GM23338 (cell line): ENCODE results near the gene PHC2. TPM values are rescaled to one million over a fixed set of nuclear protein-coding genes. Genes with fewer than 3 reads are reported as not detected.

Source experiments
- ATAC-seq: fragments of 200-7000 bp; cut with Tn5 transposase; 3 replicates; pipeline ENCODE4 v1.9.1; 2020
- DNase-seq: peaks from one replicate; pipeline ENCODE4 v3.0.0-alpha.2; 2015; ENCODE audit warnings: low spot score
- H2AFZ ChIP-seq: fragments of 200-600 bp; sonication (generic); 2 replicates; pipeline ENCODE4 v1.8.0; 2016; ENCODE audit warnings: antibody characterized with exemption, mild to moderate bottlenecking, moderate library complexity
- H3F3A ChIP-seq: fragments of 200-600 bp; sonication (generic); replicated peaks from 2 replicates; pipeline ENCODE4 v1.8.0; 2017; ENCODE audit warnings: antibody characterized with exemption, mixed run types, low read depth
- H3K27ac ChIP-seq: fragments of 200-600 bp; sonication (generic); 2 replicates; pipeline ENCODE4 v1.6.1; 2016; ENCODE audit warnings: low read depth
- H3K27me3 ChIP-seq: fragments of 200-600 bp; sonication (generic); 2 replicates; pipeline ENCODE4 v1.8.0; 2016; ENCODE audit warnings: mild to moderate bottlenecking, mixed run types, moderate library complexity; ENCODE audit not compliant: insufficient read depth
- H3K36me3 ChIP-seq: fragments of 200-600 bp; sonication (generic); 2 replicates; pipeline ENCODE4 v1.8.0; 2016; ENCODE audit warnings: mild to moderate bottlenecking; ENCODE audit not compliant: insufficient read depth
- H3K4me1 ChIP-seq: fragments of 200-600 bp; sonication (generic); 2 replicates; pipeline ENCODE4 v1.8.0; 2016; ENCODE audit warnings: mild to moderate bottlenecking, moderate library complexity; ENCODE audit not compliant: insufficient read depth
- H3K4me2 ChIP-seq: fragments of 200-600 bp; sonication (generic); 2 replicates; pipeline ENCODE4 v1.7.1; 2017; ENCODE audit warnings: mixed run types
- H3K4me3 ChIP-seq: fragments of 200-600 bp; sonication (generic); 2 replicates; pipeline ENCODE4 v1.6.1; 2016; ENCODE audit warnings: mixed run types
- H3K79me2 ChIP-seq: fragments of 200-600 bp; sonication (generic); replicated peaks from 2 replicates; pipeline ENCODE4 v1.8.0; 2017; ENCODE audit warnings: mild to moderate bottlenecking; ENCODE audit not compliant: insufficient read depth
- H3K9me2 ChIP-seq: fragments of 200-600 bp; sonication (generic); 2 replicates; pipeline ENCODE4 v1.8.0; 2017; ENCODE audit not compliant: insufficient read depth
- H4K20me1 ChIP-seq: fragments of 200-600 bp; sonication (generic); replicated peaks from 2 replicates; pipeline ENCODE4 v1.8.0; 2017; ENCODE audit warnings: mild to moderate bottlenecking; ENCODE audit not compliant: insufficient read depth
- H3K27ac Mint-ChIP-seq: 2 replicates; pipeline ENCODE4 v1.8.0; 2020; ENCODE audit warnings: inconsistent platforms, mild to moderate bottlenecking, moderate library complexity, mixed read lengths
- H3K27me3 Mint-ChIP-seq: 3 replicates; pipeline ENCODE4 v1.8.0; 2022; ENCODE audit warnings: low read depth, mild to moderate bottlenecking, moderate library complexity, mixed read lengths, inconsistent platforms; ENCODE audit not compliant: insufficient read depth, poor library complexity
- H3K36me3 Mint-ChIP-seq: 3 replicates; pipeline ENCODE4 v1.8.0; 2021; ENCODE audit warnings: low read depth, mild to moderate bottlenecking, inconsistent platforms, moderate library complexity, mixed read lengths
- H3K4me1 Mint-ChIP-seq: 3 replicates; pipeline ENCODE4 v1.8.0; 2020; ENCODE audit warnings: mild to moderate bottlenecking, inconsistent platforms, mixed read lengths
- H3K4me3 Mint-ChIP-seq: 3 replicates; pipeline ENCODE4 v1.8.0; 2021; ENCODE audit warnings: moderate library complexity, mild to moderate bottlenecking, inconsistent platforms, mixed read lengths
- H3K9me3 Mint-ChIP-seq: 3 replicates; pipeline ENCODE4 v1.8.0; 2020; ENCODE audit warnings: moderate library complexity, mild to moderate bottlenecking, inconsistent platforms, mixed read lengths
- CREB1 ChIP-seq: fragments of 250-450 bp; sonication (Bioruptor Pico); IDR thresholded peaks from 2 replicates; pipeline ENCODE4 v1.5.0; 2020; ENCODE audit warnings: low read depth, mild to moderate bottlenecking, moderate library complexity
- EZH2 ChIP-seq: fragments of 200-600 bp; sonication (generic); IDR thresholded peaks from one replicate; pipeline ENCODE4 v1.8.0; 2017; ENCODE audit warnings: antibody characterized with exemption, mild to moderate bottlenecking, low read depth; ENCODE audit not compliant: unreplicated experiment
- EZH2phosphoT487 ChIP-seq: fragments of 200-600 bp; sonication (generic); IDR thresholded peaks from one replicate; pipeline ENCODE4 v1.8.1; 2018; ENCODE audit warnings: antibody characterized with exemption; ENCODE audit not compliant: unreplicated experiment
- JUNB ChIP-seq: IDR thresholded peaks from one replicate; pipeline ENCODE4 v1.6.1; 2016; ENCODE audit warnings: antibody characterized with exemption; ENCODE audit not compliant: unreplicated experiment
- POLR2AphosphoS5 ChIP-seq: IDR thresholded peaks from 2 replicates; pipeline ENCODE4 v1.6.1; 2016; ENCODE audit warnings: antibody characterized with exemption, low read depth
- STAT1 ChIP-seq: IDR thresholded peaks from one replicate; pipeline ENCODE4 v1.6.1; 2016; ENCODE audit warnings: antibody characterized with exemption; ENCODE audit not compliant: unreplicated experiment
- ZNF114 ChIP-seq: fragments of 250-450 bp; sonication (Bioruptor Pico); IDR thresholded peaks from 2 replicates; pipeline ENCODE4 v1.5.0; 2020; ENCODE audit warnings: mild to moderate bottlenecking, moderate library complexity
- ZNF331 ChIP-seq: fragments of 250-450 bp; sonication (Bioruptor Pico); IDR thresholded peaks from 2 replicates; pipeline ENCODE4 v1.5.0; 2020; ENCODE audit warnings: low read depth, mild to moderate bottlenecking, moderate library complexity
- polyA plus RNA-seq: library from polyadenylated mRNA; unstranded; fragments of >200 nt; fragmentation: Nextera tagmentation; extraction: Ambion mirVana; gene quantifications from 2 replicates; pipeline ENCODE4 v1.2.1, GENCODE V29; 2016
- total RNA-seq: library from RNA; depleted of rRNA; stranded (reverse); fragments of >200 nt; shearing (Covaris generic); gene quantifications from 2 replicates; pipeline ENCODE4 v1.2.3, GENCODE V29; 2014
- TF ChIP-seq, protein P1 (sequence below), 2 experiments: fragments of 200-600 bp in 1 of 2; sonication (generic) in 1 of 2; conservative IDR thresholded peaks; 2 replicates each; pipeline versions ENCODE4 v1.5.1 to v1.6.1; 2016 to 2017; ENCODE audit warnings: antibody characterized with exemption in 2 of 2, low read depth in 2 of 2, mild to moderate bottlenecking in 2 of 2, moderate library complexity in 1 of 2
- TF ChIP-seq, protein P2 (sequence below): fragments of 250-450 bp; sonication (Bioruptor Pico); IDR thresholded peaks from 2 replicates; pipeline ENCODE4 v1.5.0; 2020; ENCODE audit warnings: mild to moderate bottlenecking, moderate library complexity
- TF ChIP-seq, protein P3 (sequence below): IDR thresholded peaks from 2 replicates; pipeline ENCODE4 v1.6.1; 2016; ENCODE audit warnings: antibody characterized with exemption
- TF ChIP-seq, protein P4 (sequence below): IDR thresholded peaks from one replicate; pipeline ENCODE4 v1.6.1; 2018; ENCODE audit warnings: antibody characterized with exemption; ENCODE audit not compliant: unreplicated experiment

PHC2 gene
- total and polyA plus RNA-seq, 2 experiments from 2014 or later, result 1.7 to 7.3 TPM

DNA sequence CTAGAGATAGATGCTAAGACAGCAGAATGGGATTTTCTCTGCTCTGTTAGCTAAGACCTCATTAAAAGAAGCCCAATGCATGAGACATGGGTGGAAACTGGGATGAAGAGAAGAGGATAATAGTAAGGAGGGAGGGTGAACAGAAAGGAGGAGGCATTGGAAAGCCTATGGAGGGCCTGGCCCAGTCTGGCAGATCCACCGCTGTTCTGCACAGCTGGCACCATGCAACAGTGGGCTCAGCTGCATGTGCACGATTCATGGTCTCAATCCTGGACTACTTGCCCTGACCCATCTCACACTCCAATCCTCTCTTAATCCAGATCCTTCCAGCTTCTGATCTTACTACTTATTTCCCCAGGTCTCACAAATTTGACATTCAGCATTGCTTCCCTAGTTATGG, 2.2 kb downstream of the PHC2 start (continued):
- TF ChIP-seq, protein P1, sequence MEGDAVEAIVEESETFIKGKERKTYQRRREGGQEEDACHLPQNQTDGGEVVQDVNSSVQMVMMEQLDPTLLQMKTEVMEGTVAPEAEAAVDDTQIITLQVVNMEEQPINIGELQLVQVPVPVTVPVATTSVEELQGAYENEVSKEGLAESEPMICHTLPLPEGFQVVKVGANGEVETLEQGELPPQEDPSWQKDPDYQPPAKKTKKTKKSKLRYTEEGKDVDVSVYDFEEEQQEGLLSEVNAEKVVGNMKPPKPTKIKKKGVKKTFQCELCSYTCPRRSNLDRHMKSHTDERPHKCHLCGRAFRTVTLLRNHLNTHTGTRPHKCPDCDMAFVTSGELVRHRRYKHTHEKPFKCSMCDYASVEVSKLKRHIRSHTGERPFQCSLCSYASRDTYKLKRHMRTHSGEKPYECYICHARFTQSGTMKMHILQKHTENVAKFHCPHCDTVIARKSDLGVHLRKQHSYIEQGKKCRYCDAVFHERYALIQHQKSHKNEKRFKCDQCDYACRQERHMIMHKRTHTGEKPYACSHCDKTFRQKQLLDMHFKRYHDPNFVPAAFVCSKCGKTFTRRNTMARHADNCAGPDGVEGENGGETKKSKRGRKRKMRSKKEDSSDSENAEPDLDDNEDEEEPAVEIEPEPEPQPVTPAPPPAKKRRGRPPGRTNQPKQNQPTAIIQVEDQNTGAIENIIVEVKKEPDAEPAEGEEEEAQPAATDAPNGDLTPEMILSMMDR (conservative IDR thresholded peaks at IDR 0.05; ENCODE audit: low read depth in 2 of 2), result no peak
- no peak for TF ChIP-seq CREB1 (CRISPR knock-in tag)
- TF ChIP-seq, protein P2, sequence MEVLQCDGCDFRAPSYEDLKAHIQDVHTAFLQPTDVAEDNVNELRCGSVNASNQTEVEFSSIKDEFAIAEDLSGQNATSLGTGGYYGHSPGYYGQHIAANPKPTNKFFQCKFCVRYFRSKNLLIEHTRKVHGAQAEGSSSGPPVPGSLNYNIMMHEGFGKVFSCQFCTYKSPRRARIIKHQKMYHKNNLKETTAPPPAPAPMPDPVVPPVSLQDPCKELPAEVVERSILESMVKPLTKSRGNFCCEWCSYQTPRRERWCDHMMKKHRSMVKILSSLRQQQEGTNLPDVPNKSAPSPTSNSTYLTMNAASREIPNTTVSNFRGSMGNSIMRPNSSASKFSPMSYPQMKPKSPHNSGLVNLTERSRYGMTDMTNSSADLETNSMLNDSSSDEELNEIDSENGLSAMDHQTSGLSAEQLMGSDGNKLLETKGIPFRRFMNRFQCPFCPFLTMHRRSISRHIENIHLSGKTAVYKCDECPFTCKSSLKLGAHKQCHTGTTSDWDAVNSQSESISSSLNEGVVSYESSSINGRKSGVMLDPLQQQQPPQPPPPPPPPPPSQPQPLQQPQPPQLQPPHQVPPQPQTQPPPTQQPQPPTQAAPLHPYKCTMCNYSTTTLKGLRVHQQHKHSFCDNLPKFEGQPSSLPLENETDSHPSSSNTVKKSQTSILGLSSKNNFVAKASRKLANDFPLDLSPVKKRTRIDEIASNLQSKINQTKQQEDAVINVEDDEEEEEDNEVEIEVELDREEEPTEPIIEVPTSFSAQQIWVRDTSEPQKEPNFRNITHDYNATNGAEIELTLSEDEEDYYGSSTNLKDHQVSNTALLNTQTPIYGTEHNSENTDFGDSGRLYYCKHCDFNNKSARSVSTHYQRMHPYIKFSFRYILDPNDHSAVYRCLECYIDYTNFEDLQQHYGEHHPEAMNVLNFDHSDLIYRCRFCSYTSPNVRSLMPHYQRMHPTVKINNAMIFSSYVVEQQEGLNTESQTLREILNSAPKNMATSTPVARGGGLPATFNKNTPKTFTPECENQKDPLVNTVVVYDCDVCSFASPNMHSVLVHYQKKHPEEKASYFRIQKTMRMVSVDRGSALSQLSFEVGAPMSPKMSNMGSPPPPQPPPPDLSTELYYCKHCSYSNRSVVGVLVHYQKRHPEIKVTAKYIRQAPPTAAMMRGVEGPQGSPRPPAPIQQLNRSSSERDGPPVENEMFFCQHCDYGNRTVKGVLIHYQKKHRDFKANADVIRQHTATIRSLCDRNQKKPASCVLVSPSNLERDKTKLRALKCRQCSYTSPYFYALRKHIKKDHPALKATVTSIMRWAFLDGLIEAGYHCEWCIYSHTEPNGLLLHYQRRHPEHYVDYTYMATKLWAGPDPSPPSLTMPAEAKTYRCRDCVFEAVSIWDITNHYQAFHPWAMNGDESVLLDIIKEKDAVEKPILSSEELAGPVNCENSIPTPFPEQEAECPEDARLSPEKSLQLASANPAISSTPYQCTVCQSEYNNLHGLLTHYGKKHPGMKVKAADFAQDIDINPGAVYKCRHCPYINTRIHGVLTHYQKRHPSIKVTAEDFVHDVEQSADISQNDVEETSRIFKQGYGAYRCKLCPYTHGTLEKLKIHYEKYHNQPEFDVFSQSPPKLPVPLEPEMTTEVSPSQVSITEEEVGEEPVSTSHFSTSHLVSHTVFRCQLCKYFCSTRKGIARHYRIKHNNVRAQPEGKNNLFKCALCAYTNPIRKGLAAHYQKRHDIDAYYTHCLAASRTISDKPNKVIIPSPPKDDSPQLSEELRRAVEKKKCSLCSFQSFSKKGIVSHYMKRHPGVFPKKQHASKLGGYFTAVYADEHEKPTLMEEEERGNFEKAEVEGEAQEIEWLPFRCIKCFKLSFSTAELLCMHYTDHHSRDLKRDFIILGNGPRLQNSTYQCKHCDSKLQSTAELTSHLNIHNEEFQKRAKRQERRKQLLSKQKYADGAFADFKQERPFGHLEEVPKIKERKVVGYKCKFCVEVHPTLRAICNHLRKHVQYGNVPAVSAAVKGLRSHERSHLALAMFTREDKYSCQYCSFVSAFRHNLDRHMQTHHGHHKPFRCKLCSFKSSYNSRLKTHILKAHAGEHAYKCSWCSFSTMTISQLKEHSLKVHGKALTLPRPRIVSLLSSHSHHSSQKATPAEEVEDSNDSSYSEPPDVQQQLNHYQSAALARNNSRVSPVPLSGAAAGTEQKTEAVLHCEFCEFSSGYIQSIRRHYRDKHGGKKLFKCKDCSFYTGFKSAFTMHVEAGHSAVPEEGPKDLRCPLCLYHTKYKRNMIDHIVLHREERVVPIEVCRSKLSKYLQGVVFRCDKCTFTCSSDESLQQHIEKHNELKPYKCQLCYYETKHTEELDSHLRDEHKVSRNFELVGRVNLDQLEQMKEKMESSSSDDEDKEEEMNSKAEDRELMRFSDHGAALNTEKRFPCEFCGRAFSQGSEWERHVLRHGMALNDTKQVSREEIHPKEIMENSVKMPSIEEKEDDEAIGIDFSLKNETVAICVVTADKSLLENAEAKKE (CRISPR knock-in tag), result no peak

DNA sequence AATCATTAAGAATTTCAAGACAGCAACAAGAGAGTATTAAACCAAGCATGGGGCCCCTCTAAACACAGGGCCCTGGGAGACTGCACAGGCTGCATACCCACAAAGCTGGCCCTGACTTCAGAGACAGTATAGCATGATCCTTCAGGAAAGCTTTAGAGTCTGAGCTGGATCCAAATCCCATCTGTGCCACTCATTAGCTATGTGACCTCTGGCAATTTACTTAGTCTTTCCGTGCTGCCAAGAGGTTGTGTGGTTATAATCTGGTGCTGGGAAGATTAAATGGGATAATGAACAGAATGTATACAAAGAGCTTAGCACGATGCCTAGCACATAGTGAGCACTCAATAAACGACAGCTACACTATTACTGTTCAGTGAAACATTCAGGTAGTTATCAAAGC, 4.0 kb downstream of the PHC2 start:
- H3K27ac ChIP-seq, result no peak overlapping the region
- H4K20me1 ChIP-seq, result peaks cover 5% of the 10 kb centered on the region; the same call in 1 of the 2 replicates
- Mint-ChIP-seq H3K4me1 (peaks cover 13% of the 10 kb centered on the region; the same call in 2 of the 3 replicates), H3K36me3 (no peaks in the 10 kb centered on the region), H3K9me3 (no peaks in the 10 kb centered on the region), H3K27me3 (peaks cover 2% of the 10 kb centered on the region), H3K27ac (no peak overlapping the region), H3K4me3 (no peak overlapping the region)
- H2AFZ ChIP-seq, result no peak overlapping the region
- H3K79me2 ChIP-seq, result no peaks in the 10 kb centered on the region
- H3K4me2 ChIP-seq, result no peak overlapping the region
- no peak for DNase-seq
- H3K4me1 ChIP-seq, result peaks cover 28% of the 10 kb centered on the region
- peaks cover 5% of the 10 kb centered on the region; the same call in 1 of the 2 replicates for H3K9me2 ChIP-seq
- ATAC-seq, result no peak
- H3K36me3 ChIP-seq, result no peaks in the 10 kb centered on the region
- peaks cover 11% of the 10 kb centered on the region; the same call in 1 of the 2 replicates for H3F3A ChIP-seq
- H3K4me3 ChIP-seq, result no peak overlapping the region
- peaks cover 38% of the 10 kb centered on the region for H3K27me3 ChIP-seq
- TF ChIP-seq ZNF114 (no peak), JUNB (no peak), STAT1 (no peak), ZNF331 (no peak), EZH2 (no peak), POLR2AphosphoS5 (no peak), CREB1 (CRISPR knock-in tag) (no peak), EZH2phosphoT487 (no peak)
- TF ChIP-seq, protein P3, sequence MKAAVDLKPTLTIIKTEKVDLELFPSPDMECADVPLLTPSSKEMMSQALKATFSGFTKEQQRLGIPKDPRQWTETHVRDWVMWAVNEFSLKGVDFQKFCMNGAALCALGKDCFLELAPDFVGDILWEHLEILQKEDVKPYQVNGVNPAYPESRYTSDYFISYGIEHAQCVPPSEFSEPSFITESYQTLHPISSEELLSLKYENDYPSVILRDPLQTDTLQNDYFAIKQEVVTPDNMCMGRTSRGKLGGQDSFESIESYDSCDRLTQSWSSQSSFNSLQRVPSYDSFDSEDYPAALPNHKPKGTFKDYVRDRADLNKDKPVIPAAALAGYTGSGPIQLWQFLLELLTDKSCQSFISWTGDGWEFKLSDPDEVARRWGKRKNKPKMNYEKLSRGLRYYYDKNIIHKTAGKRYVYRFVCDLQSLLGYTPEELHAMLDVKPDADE, result no peak
- TF ChIP-seq, protein P4, sequence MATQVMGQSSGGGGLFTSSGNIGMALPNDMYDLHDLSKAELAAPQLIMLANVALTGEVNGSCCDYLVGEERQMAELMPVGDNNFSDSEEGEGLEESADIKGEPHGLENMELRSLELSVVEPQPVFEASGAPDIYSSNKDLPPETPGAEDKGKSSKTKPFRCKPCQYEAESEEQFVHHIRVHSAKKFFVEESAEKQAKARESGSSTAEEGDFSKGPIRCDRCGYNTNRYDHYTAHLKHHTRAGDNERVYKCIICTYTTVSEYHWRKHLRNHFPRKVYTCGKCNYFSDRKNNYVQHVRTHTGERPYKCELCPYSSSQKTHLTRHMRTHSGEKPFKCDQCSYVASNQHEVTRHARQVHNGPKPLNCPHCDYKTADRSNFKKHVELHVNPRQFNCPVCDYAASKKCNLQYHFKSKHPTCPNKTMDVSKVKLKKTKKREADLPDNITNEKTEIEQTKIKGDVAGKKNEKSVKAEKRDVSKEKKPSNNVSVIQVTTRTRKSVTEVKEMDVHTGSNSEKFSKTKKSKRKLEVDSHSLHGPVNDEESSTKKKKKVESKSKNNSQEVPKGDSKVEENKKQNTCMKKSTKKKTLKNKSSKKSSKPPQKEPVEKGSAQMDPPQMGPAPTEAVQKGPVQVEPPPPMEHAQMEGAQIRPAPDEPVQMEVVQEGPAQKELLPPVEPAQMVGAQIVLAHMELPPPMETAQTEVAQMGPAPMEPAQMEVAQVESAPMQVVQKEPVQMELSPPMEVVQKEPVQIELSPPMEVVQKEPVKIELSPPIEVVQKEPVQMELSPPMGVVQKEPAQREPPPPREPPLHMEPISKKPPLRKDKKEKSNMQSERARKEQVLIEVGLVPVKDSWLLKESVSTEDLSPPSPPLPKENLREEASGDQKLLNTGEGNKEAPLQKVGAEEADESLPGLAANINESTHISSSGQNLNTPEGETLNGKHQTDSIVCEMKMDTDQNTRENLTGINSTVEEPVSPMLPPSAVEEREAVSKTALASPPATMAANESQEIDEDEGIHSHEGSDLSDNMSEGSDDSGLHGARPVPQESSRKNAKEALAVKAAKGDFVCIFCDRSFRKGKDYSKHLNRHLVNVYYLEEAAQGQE, result no peak
